Bronchial epithelial cell (primary cell): ENCODE data around the gene LYST. TPM values are rescaled to one million over a fixed set of nuclear protein-coding genes. Genes with fewer than 3 reads are reported as not detected.

Experiments used
- DNase-seq: peaks from one replicate; pipeline ENCODE4 v3.0.0-alpha.2; 2010; ENCODE audit warnings: low read depth
- FAIRE-seq: peaks from 2 replicates; lab custom pipeline; 2011; peaks lifted over from hg19 to GRCh38; lab: Jason Lieb, UNC
- H3K27me3 ChIP-seq: 2 replicates; pipeline ENCODE4 v1.5.1; 2011; ENCODE audit warnings: low read length; ENCODE audit not compliant: control insufficient read depth, insufficient read depth
- H3K36me3 ChIP-seq: 2 replicates; pipeline ENCODE4 v1.5.1; 2011; ENCODE audit warnings: low read length; ENCODE audit not compliant: control insufficient read depth, insufficient read depth
- H3K4me3 ChIP-seq: 2 replicates; pipeline ENCODE4 v1.5.1; 2011; ENCODE audit warnings: mild to moderate bottlenecking, low read depth, low read length, control low read depth
- CTCF ChIP-seq: IDR thresholded peaks from 2 replicates; pipeline ENCODE4 v1.5.1; 2011; ENCODE audit warnings: mild to moderate bottlenecking, moderate library complexity, low read length, control low read depth, inconsistent platforms; ENCODE audit not compliant: insufficient read depth, severe bottlenecking
- total RNA-seq: library from RNA; depleted of rRNA; stranded (reverse); fragments of >200 nt; gene quantifications from 2 replicates; pipeline ENCODE4 v1.2.1, GENCODE V29; 2014

The LYST gene
- total RNA-seq, 1 donor from 2014 or later = 14.0 TPM

- H3K36me3 ChIP-seq = no peaks in the 10 kb centered on the region
- DNase-seq = no peak
- H3K27me3 ChIP-seq = no peaks in the 10 kb centered on the region
- no peak overlapping the region for H3K4me3 ChIP-seq
- TF ChIP-seq CTCF = no peak
- FAIRE-seq = no peak
Observed at GRCh38 chr1:235881930-235882700, 15.4 kb upstream of the LYST start.

GRCh38 chr1:235878082-235878811 is 11.5 kb upstream of the LYST start:
- DNase-seq = no peak

GRCh38 chr1:235876402-235876841 is 9.7 kb upstream of the LYST start:
- TF ChIP-seq CTCF = no peak
- Histone ChIP-seq H3K4me3 (no peak overlapping the region), H3K36me3 (no peaks in the 10 kb centered on the region), H3K27me3 (no peaks in the 10 kb centered on the region)
- no peak for DNase-seq
- no peak for FAIRE-seq

More at GRCh38 chr1:235878082-235878811, 11.5 kb upstream of the LYST start:
- no peak for FAIRE-seq
- no peak overlapping the region for H3K4me3 ChIP-seq
- TF ChIP-seq CTCF = no peak
- no peaks in the 10 kb centered on the region for H3K27me3 ChIP-seq
- no peaks in the 10 kb centered on the region for H3K36me3 ChIP-seq

- no peak for DNase-seq
- Histone ChIP-seq H3K4me3 (no peak overlapping the region), H3K27me3 (no peaks in the 10 kb centered on the region), H3K36me3 (no peaks in the 10 kb centered on the region)
- no peak for FAIRE-seq
- TF ChIP-seq CTCF = no peak
Observed at GRCh38 chr1:235875036-235875597, 8.4 kb upstream of the LYST start.

- Histone ChIP-seq H3K4me3 (no peak overlapping the region), H3K36me3 (no peaks in the 10 kb centered on the region), H3K27me3 (no peaks in the 10 kb centered on the region)
- TF ChIP-seq CTCF = no peak
- no peak for DNase-seq
- FAIRE-seq = no peak
Observed at GRCh38 chr1:235874261-235874660, 7.6 kb upstream of the LYST start.
